Measurements from ENCODE around the gene TCAP.
"Not testable (repeated sequence)": the region's sequence is repeated elsewhere in the genome, so short reads cannot be mapped to it uniquely, and the experiment has no call there.

Gene TCAP

GRCh38 chr17:39687546-39688474 is 22.7 kb downstream of the TCAP start, which contains the start of gene PGAP3:
TSS of gene PGAP3 (minus strand) at chr17:39688057. CDS start at chr17:39688014, 43 bp downstream.
- DNase-seq: peak; percentile 90

- no peak for DNase-seq
These were observed 23.3 kb downstream of the TCAP start for GRCh38 chr17:39688475-39688835.

GRCh38 chr17:39688945-39689344 is 23.8 kb downstream of the TCAP start:
- DNase-seq: no peak

- no peak for DNase-seq
These were observed 29.4 kb downstream of the TCAP start for GRCh38 chr17:39694593-39694992.

- no peak for DNase-seq
These were observed 29.9 kb downstream of the TCAP start for GRCh38 chr17:39695089-39695474.

GRCh38 chr17:39696731-39697130 is 31.6 kb downstream of the TCAP start:
- no peak for DNase-seq

GRCh38 chr17:39697961-39698360 is 32.8 kb downstream of the TCAP start:
- DNase-seq: no peak

GRCh38 chr17:39699157-39699817 is 34.1 kb downstream of the TCAP start:
- DNase-seq: not testable (repeated sequence)

- no peak for DNase-seq
These were observed 34.6 kb downstream of the TCAP start, which contains the start of gene ERBB2 for GRCh38 chr17:39699818-39700147. TSS of gene ERBB2 (plus strand) at chr17:39700064. CDS start at chr17:39700239, 175 bp downstream.

GRCh38 chr17:39700148-39700987 is 35.2 kb downstream of the TCAP start:
- no peak for DNase-seq

GRCh38 chr17:39701012-39701783 is 36.0 kb downstream of the TCAP start:
- DNase-seq: no peak

GRCh38 chr17:39701784-39702422 is 36.8 kb downstream of the TCAP start:
- no peak for DNase-seq

- no peak for DNase-seq
These were observed 38.0 kb downstream of the TCAP start for GRCh38 chr17:39702901-39703893.

GRCh38 chr17:39703913-39704312 is 38.8 kb downstream of the TCAP start:
- no peak for DNase-seq

- DNase-seq: no peak
These were observed 39.8 kb downstream of the TCAP start for GRCh38 chr17:39704821-39705551.

GRCh38 chr17:39705786-39706348 is 40.7 kb downstream of the TCAP start:
- no peak for DNase-seq

GRCh38 chr17:39706383-39706782 is 41.2 kb downstream of the TCAP start:
- DNase-seq: no peak

- no peak for DNase-seq
These were observed 41.8 kb downstream of the TCAP start for GRCh38 chr17:39706921-39707337.

GRCh38 chr17:39709319-39709997 is 44.3 kb downstream of the TCAP start:
- no peak for DNase-seq
